K562 (cell line): ENCODE measurements around the gene GLIS1. TPM values are rescaled to one million over a fixed set of nuclear protein-coding genes. Genes with fewer than 3 reads are reported as not detected.

ENCODE experiments used
- ATAC-seq: fragments of 200-7000 bp; cut with Tn5 transposase; 3 replicates; pipeline ENCODE4 v1.9.1; 2020; ENCODE audit warnings: moderate library complexity
- BruUV-seq: library from RNA; stranded (reverse); fragments of 400-500 nt; replicated peaks from 2 replicates; lab custom pipeline; 2021; lab: Mats Ljungman, UMichigan
- CTCF ChIA-PET: fragments of 300-600 bp; formaldehyde crosslinking; extraction: SDS; loops from one replicate; lab custom pipeline; 2021; ENCODE audit warnings: low intra/inter-chr PET ratio; lab: Yijun Ruan, JAX
- POLR2A ChIA-PET: fragments of 300-600, 350-650 bp; sonication (Branson Sonifier 250); formaldehyde crosslinking; extraction: SDS; loops from one replicate; lab custom pipeline; 2021; ENCODE audit warnings: antibody characterized with exemption, inconsistent platforms; lab: Yijun Ruan, JAX
- DNase-seq, 4 experiments: peaks; one replicate each; pipeline versions ENCODE4 v3.0.0 to v3.0.0-alpha.2; 2011 to 2018; ENCODE audit warnings: low spot score in 3 of 4, mixed read lengths in 3 of 4; ENCODE audit errors: extremely low read depth in 1 of 4
- FAIRE-seq: peaks from 2 replicates; lab custom pipeline; 2011; peaks lifted over from hg19 to GRCh38; lab: Jason Lieb, UNC
- H2AFZ ChIP-seq: 2 replicates; pipeline ENCODE4 v1.6.0; 2011; ENCODE audit warnings: low read depth, low read length, control low read depth, inconsistent platforms
- H3K27ac ChIP-seq: fragments of 200-600 bp; 3 replicates; pipeline ENCODE4 v1.8.0; 2011; ENCODE audit warnings: low read depth, mild to moderate bottlenecking, control low read depth, inconsistent platforms, low read length, moderate library complexity, mixed read lengths; ENCODE audit errors: extremely low read depth
- H3K27me3 ChIP-seq, 2 experiments: fragments of 300-600 bp in 1 of 2; 2 replicates in 1 of 2; 3 replicates in 1 of 2; pipeline versions ENCODE4 v1.6.0 to v1.8.0; 2011; ENCODE audit warnings: inconsistent platforms in 2 of 2, low read length in 2 of 2, mild to moderate bottlenecking in 1 of 2, mixed read lengths in 1 of 2, moderate library complexity in 1 of 2; ENCODE audit not compliant: control insufficient read depth in 2 of 2, insufficient read depth in 2 of 2
- H3K36me3 ChIP-seq: fragments of 300-600 bp; 3 replicates; pipeline ENCODE4 v1.8.0; 2011; ENCODE audit warnings: mild to moderate bottlenecking, low read length, inconsistent platforms; ENCODE audit not compliant: control insufficient read depth, insufficient read depth
- H3K4me1 ChIP-seq, 2 experiments: fragments of 200-600 bp in 1 of 2; replicated peaks in 1 of 2; 2 replicates in 1 of 2; 3 replicates in 1 of 2; pipeline versions ENCODE4 v1.5.1 to v1.8.0; 2011; ENCODE audit warnings: inconsistent platforms in 2 of 2, low read length in 2 of 2, mild to moderate bottlenecking in 1 of 2, mixed read lengths in 1 of 2, moderate library complexity in 1 of 2; ENCODE audit not compliant: control insufficient read depth in 2 of 2, insufficient read depth in 2 of 2
- H3K4me2 ChIP-seq: 2 replicates; pipeline ENCODE4 v1.6.1; 2011; ENCODE audit warnings: low read length, control low read depth, inconsistent platforms, mixed read lengths; ENCODE audit not compliant: insufficient read depth
- H3K4me3 ChIP-seq: fragments of 200-600 bp; sonication (generic), shearing (Covaris generic); 2 replicates; pipeline ENCODE4 v1.5.1; 2016; ENCODE audit warnings: control low read depth, inconsistent platforms
- H3K79me2 ChIP-seq: fragments of 200-600 bp; 3 replicates; pipeline ENCODE4 v1.8.0; 2011; ENCODE audit warnings: low read length, inconsistent platforms; ENCODE audit not compliant: control insufficient read depth, insufficient read depth
- H3K9ac ChIP-seq, 2 experiments: 2 replicates each; pipeline versions ENCODE4 v1.6.0 to v1.6.1; 2011; ENCODE audit warnings: low read depth in 2 of 2, low read length in 2 of 2, control low read depth in 1 of 2, inconsistent platforms in 1 of 2, mild to moderate bottlenecking in 1 of 2, mixed read lengths in 1 of 2; ENCODE audit not compliant: insufficient read depth in 1 of 2
- H3K9me1 ChIP-seq: one replicate; pipeline ENCODE4 v1.6.0; 2011; ENCODE audit warnings: inconsistent platforms, mild to moderate bottlenecking, low read length, moderate library complexity; ENCODE audit not compliant: control insufficient read depth, insufficient read depth
- H3K9me3 ChIP-seq: replicated peaks from 2 replicates; pipeline ENCODE4 v1.5.1; 2011; ENCODE audit warnings: low read depth, low read length, inconsistent platforms; ENCODE audit not compliant: control insufficient read depth, insufficient read depth
- H4K20me1 ChIP-seq: replicated peaks from 2 replicates; pipeline ENCODE4 v1.6.1; 2011; ENCODE audit warnings: low read length, inconsistent platforms, mixed read lengths; ENCODE audit not compliant: control insufficient read depth, insufficient read depth
- ARID2 ChIP-seq: fragments of 450-650 bp; IDR thresholded peaks from 2 replicates; pipeline ENCODE4 v1.6.1; 2017; ENCODE audit warnings: antibody characterized with exemption, mild to moderate bottlenecking
- CAMTA2 ChIP-seq: fragments of 250-450 bp; sonication (Bioruptor Pico); conservative IDR thresholded peaks from 2 replicates; pipeline ENCODE4 v1.5.1; 2022
- CBX3 ChIP-seq, 2 experiments: IDR thresholded peaks; 1 replicate in 1 of 2; 2 replicates in 1 of 2; pipeline ENCODE4 v1.6.1; 2012; ENCODE audit warnings: inconsistent platforms in 2 of 2, low read length in 2 of 2, borderline replicate concordance in 1 of 2, control low read depth in 1 of 2
- DPF2 ChIP-seq: fragments of 450-650 bp; IDR thresholded peaks from 2 replicates; pipeline ENCODE4 v1.6.1; 2016
- FOS ChIP-seq: IDR thresholded peaks from 3 replicates; pipeline ENCODE4 v1.6.1; 2011; ENCODE audit not compliant: insufficient read length; ENCODE audit errors: extremely low read depth
- HCFC1 ChIP-seq: IDR thresholded peaks from 2 replicates; pipeline ENCODE4 v1.6.1; 2012; ENCODE audit warnings: low read depth, low read length, improper control_type of control experiment
- HMGN3 ChIP-seq: IDR thresholded peaks from 2 replicates; pipeline ENCODE4 v1.6.1; 2011; ENCODE audit warnings: borderline replicate concordance, low read depth, mild to moderate bottlenecking, mixed read lengths, low read length; ENCODE audit not compliant: insufficient read length; ENCODE audit errors: extremely low read depth
- LEF1 ChIP-seq: fragments of 450-650 bp; IDR thresholded peaks from 2 replicates; pipeline ENCODE4 v1.6.1; 2016; ENCODE audit warnings: mild to moderate bottlenecking
- MEF2A ChIP-seq: IDR thresholded peaks from 2 replicates; pipeline ENCODE4 v1.6.1; 2011; ENCODE audit warnings: low read depth, mild to moderate bottlenecking, low read length, moderate library complexity; ENCODE audit not compliant: control insufficient read depth
- PHF8 ChIP-seq: fragments of 200-600 bp; sonication (generic); IDR thresholded peaks from 2 replicates; pipeline ENCODE4 v1.6.1; 2012; ENCODE audit warnings: mixed run types, mild to moderate bottlenecking, inconsistent platforms, low read length, moderate library complexity, borderline replicate concordance
- SRF ChIP-seq, 2 experiments: fragments of 250-450, 450-650 bp in 1 of 2; sonication (Bioruptor Pico) in 1 of 2; sonication (generic) in 1 of 2; formaldehyde crosslinking; IDR thresholded peaks; 2 replicates each; pipeline versions ENCODE4 v1.5.0 to v1.5.1; 2020 to 2022; ENCODE audit warnings: mild to moderate bottlenecking in 1 of 2, missing genetic modification reagents in 1 of 2
- ZNF431 ChIP-seq: sonication (generic); formaldehyde crosslinking; IDR thresholded peaks from 2 replicates; pipeline ENCODE4 v1.8.0; 2022; ENCODE audit warnings: mild to moderate bottlenecking, missing genetic modification reagents
- WGBS: fragments of 100-300 bp; shearing (Covaris generic); methylation state at CpG from one replicate; pipeline ENCODE4 v1.1.6; 2016; ENCODE audit warnings: low coverage, mixed read lengths; ENCODE audit not compliant: insufficient coverage; ENCODE audit errors: missing lambda C conversion rate; 5-methylcytosine and 5-hydroxymethylcytosine counted together
- in situ Hi-C: fragments of 300-500 bp; cut with MboI; formaldehyde crosslinking; loops from 4 replicates; pipeline ENCODE4 v1.15.0; 2018; ENCODE audit warnings: inconsistent platforms, mixed read lengths
- intact Hi-C: fragments of 100-400 bp; cut with micrococcal nuclease; formaldehyde crosslinking; loops from 2 replicates; pipeline ENCODE4 v1.14.2; 2022
- polyA plus RNA-seq, 8 experiments: library from polyadenylated mRNA; depleted of rRNA in 4 of 8; stranded (reverse) in 5 of 8; unstranded in 3 of 8; fragments of >200 nt; fragmentation: Nextera tagmentation in 2 of 8; fragmentation: Illumina TruSeq in 1 of 8; extraction: Ambion mirVana in 2 of 8; extraction: Trizol in 1 of 8; gene quantifications; 2 replicates each; pipeline versions ENCODE4 v1.2.1 to v1.2.3, GENCODE V29; 2011 to 2014; ENCODE audit warnings: inconsistent platforms in 1 of 8, missing spikeins in 1 of 8
- total RNA-seq, 7 experiments: library from RNA; depleted of rRNA in 6 of 7; stranded (reverse); fragments of >200 nt in 6 of 7; fragmentation: Illumina TruSeq in 2 of 7; extraction: Trizol in 2 of 7; gene quantifications; 2 replicates each; pipeline versions ENCODE4 v1.2.1 to v1.2.3, GENCODE V29; 2011 to 2021; ENCODE audit warnings: low replicate concordance in 1 of 7
- TF ChIP-seq, protein P1 (sequence below): fragments of 250-450 bp; sonication (Bioruptor Pico); IDR thresholded peaks from 2 replicates; pipeline ENCODE4 v1.4.0; 2020; ENCODE audit warnings: mild to moderate bottlenecking, moderate library complexity
- TF ChIP-seq, protein P2 (sequence below), 2 experiments: fragments of 150-350 bp in 1 of 2; IDR thresholded peaks; 2 replicates each; pipeline ENCODE4 v1.6.1; 2012 to 2016; ENCODE audit warnings: low read depth in 2 of 2, low read length in 2 of 2, mild to moderate bottlenecking in 1 of 2, moderate library complexity in 1 of 2
- TF ChIP-seq, protein P3 (sequence below): IDR thresholded peaks from 2 replicates; pipeline ENCODE4 v1.6.1; 2016; ENCODE audit warnings: missing genetic modification characterization, missing compliant biosample characterization

Gene GLIS1
- total and polyA plus RNA-seq, 9 of the 15 experiments (the other 6 are each of a cell fraction or from before 2014, with no cell fraction given), result not detected

DNA sequence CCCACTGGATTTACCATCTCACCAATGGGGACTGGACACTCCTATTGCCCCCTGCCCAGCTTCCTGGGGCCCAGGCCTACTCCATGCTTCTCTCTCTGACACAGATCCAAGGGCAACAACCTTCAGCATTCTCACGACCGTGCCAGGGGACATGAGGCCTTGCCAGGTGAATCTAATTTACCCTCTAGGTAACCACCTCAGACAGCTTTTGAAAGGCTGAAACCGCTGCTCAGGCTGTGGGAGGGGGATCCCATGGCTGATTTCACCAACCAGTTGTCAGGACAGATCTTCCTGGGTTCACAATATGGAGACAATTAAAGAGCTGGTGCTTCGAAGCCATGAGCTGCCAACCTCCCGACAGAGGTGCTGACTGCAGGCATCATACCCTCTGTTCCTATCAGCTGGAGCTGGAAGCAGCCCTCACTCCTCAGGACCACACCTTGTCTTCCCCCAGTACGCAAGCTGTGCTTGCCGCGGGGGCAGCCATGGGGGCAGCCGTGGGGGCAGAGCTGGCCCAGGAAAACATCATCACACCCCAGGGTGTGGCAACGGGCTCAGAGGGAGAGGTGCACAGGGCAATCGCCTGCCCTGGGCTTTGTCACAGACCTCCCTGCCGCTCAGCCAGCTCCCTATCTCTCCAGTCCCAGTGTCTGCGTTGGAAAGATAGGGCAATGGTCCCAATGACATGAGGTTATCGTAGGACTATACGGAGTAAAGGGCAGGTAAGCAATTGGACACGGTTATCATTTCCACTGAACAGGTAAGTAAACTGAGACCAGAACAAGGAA lies 159.5 kb downstream of the GLIS1 start:
- Histone ChIP-seq H3K9me3 (no peaks in the 10 kb centered on the region), H3K27me3 (peaks cover 7 to 73% of the 10 kb centered on the region in 2 experiments; a peak in 4 of 5 replicates), H3K9me1 (no peaks in the 10 kb centered on the region), H3K4me3 (no peak overlapping the region), H3K4me2 (peak overlapping the region; percentile 4; the same call in 1 of the 2 replicates), H3K79me2 (no peaks in the 10 kb centered on the region), H3K36me3 (no peaks in the 10 kb centered on the region), H3K27ac (no peak overlapping the region), H3K4me1 (peaks cover 5 to 14% of the 10 kb centered on the region in 2 experiments; a peak in 4 of 5 replicates), H4K20me1 (peaks cover 24% of the 10 kb centered on the region; the same call in 1 of the 2 replicates), H3K9ac (peak overlapping the region in 1 of 2 experiments; percentile 55; a peak in 1 of 4 replicates), H2AFZ (no peak overlapping the region)
- in situ Hi-C loops (no loop called here), intact Hi-C loops (no loop called here)
- 1% methylated on average over 16 of the region's 16 CpGs for WGBS
- peak; percentile 50 to 72 (median 60) for DNase-seq
- BruUV-seq, result no TSS peak
- ATAC-seq, result peak; percentile 68
- POLR2A ChIA-PET, result interaction anchor here (0.5 to 1.2 kb wide), 3 partner anchors 11 to 47 kb away, joined by 3 to 4 read pairs (median 3); no protein-coding TSS in a partner anchor
- CTCF ChIA-PET, result no interaction called here
- no peak for FAIRE-seq
- TF ChIP-seq FOS, result no peak
- no peak for TF ChIP-seq ZNF431 (CRISPR knock-in tag)
- no peak for TF ChIP-seq PHF8
- TF ChIP-seq, protein P1, sequence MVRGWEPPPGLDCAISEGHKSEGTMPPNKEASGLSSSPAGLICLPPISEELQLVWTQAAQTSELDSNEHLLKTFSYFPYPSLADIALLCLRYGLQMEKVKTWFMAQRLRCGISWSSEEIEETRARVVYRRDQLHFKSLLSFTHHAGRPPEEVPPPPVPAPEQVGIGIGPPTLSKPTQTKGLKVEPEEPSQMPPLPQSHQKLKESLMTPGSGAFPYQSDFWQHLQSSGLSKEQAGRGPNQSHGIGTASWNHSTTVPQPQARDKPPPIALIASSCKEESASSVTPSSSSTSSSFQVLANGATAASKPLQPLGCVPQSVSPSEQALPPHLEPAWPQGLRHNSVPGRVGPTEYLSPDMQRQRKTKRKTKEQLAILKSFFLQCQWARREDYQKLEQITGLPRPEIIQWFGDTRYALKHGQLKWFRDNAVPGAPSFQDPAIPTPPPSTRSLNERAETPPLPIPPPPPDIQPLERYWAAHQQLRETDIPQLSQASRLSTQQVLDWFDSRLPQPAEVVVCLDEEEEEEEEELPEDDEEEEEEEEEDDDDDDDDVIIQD, result no peak
- TF ChIP-seq CAMTA2, result no peak
- no peak for TF ChIP-seq LEF1
- peak; percentile 61 for TF ChIP-seq DPF2
- TF ChIP-seq SRF (CRISPR knock-in tag; IDR thresholded peaks at IDR 0.05), result no peak
- TF ChIP-seq MEF2A, result no peak
- no peak for TF ChIP-seq CBX3 (IDR thresholded peaks at IDR 0.05; ENCODE audit: borderline replicate concordance in 1 of 2, low read length in 2 of 2)
- TF ChIP-seq, protein P2, sequence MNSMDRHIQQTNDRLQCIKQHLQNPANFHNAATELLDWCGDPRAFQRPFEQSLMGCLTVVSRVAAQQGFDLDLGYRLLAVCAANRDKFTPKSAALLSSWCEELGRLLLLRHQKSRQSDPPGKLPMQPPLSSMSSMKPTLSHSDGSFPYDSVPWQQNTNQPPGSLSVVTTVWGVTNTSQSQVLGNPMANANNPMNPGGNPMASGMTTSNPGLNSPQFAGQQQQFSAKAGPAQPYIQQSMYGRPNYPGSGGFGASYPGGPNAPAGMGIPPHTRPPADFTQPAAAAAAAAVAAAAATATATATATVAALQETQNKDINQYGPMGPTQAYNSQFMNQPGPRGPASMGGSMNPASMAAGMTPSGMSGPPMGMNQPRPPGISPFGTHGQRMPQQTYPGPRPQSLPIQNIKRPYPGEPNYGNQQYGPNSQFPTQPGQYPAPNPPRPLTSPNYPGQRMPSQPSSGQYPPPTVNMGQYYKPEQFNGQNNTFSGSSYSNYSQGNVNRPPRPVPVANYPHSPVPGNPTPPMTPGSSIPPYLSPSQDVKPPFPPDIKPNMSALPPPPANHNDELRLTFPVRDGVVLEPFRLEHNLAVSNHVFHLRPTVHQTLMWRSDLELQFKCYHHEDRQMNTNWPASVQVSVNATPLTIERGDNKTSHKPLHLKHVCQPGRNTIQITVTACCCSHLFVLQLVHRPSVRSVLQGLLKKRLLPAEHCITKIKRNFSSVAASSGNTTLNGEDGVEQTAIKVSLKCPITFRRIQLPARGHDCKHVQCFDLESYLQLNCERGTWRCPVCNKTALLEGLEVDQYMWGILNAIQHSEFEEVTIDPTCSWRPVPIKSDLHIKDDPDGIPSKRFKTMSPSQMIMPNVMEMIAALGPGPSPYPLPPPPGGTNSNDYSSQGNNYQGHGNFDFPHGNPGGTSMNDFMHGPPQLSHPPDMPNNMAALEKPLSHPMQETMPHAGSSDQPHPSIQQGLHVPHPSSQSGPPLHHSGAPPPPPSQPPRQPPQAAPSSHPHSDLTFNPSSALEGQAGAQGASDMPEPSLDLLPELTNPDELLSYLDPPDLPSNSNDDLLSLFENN (IDR thresholded peaks at IDR 0.05; ENCODE audit: low read depth in 2 of 2, low read length in 2 of 2), result no peak
- TF ChIP-seq, protein P3, sequence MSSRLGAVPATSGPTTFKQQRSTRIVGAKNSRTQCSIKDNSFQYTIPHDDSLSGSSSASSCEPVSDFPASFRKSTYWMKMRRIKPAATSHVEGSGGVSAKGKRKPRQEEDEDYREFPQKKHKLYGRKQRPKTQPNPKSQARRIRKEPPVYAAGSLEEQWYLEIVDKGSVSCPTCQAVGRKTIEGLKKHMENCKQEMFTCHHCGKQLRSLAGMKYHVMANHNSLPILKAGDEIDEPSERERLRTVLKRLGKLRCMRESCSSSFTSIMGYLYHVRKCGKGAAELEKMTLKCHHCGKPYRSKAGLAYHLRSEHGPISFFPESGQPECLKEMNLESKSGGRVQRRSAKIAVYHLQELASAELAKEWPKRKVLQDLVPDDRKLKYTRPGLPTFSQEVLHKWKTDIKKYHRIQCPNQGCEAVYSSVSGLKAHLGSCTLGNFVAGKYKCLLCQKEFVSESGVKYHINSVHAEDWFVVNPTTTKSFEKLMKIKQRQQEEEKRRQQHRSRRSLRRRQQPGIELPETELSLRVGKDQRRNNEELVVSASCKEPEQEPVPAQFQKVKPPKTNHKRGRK (tag), result no peak
- no peak for TF ChIP-seq HCFC1
- no peak for TF ChIP-seq ARID2
- TF ChIP-seq HMGN3, result peak; percentile 44
